Transverse colon (tissue), 3 donors: ENCODE measurements around the gene SP2.

Experiments
- EP300 ChIP-seq: sonication (generic); formaldehyde crosslinking; IDR thresholded peaks from one replicate; pipeline ENCODE4 v1.6.1; 2017; ENCODE audit warnings: antibody characterized with exemption, low read depth
- TF ChIP-seq, protein P1 (sequence below), 5 experiments: fragments of 200-600 bp in 3 of 5; fragments of 450-650 bp in 2 of 5; sonication (generic) in 3 of 5; IDR thresholded peaks; 1 replicate in 2 of 5; 2 replicates in 3 of 5; pipeline ENCODE4 v1.5.1; 2016 to 2017; ENCODE audit warnings: antibody characterized with exemption in 5 of 5, inconsistent platforms in 3 of 5, mild to moderate bottlenecking in 2 of 5, moderate library complexity in 1 of 5

GRCh38 chr17:47896672-47897490 lies 845 bp downstream of the SP2 start:
- TF ChIP-seq, protein P1, sequence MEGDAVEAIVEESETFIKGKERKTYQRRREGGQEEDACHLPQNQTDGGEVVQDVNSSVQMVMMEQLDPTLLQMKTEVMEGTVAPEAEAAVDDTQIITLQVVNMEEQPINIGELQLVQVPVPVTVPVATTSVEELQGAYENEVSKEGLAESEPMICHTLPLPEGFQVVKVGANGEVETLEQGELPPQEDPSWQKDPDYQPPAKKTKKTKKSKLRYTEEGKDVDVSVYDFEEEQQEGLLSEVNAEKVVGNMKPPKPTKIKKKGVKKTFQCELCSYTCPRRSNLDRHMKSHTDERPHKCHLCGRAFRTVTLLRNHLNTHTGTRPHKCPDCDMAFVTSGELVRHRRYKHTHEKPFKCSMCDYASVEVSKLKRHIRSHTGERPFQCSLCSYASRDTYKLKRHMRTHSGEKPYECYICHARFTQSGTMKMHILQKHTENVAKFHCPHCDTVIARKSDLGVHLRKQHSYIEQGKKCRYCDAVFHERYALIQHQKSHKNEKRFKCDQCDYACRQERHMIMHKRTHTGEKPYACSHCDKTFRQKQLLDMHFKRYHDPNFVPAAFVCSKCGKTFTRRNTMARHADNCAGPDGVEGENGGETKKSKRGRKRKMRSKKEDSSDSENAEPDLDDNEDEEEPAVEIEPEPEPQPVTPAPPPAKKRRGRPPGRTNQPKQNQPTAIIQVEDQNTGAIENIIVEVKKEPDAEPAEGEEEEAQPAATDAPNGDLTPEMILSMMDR (IDR thresholded peaks at IDR 0.05): no peak
- TF ChIP-seq EP300: no peak
